Frontal cortex (tissue), 4 donors: ENCODE data around the gene FASN. TPM values are rescaled to one million over a fixed set of nuclear protein-coding genes. Genes with fewer than 3 reads are reported as not detected.

ENCODE experiments used
- DNase-seq, 2 donors: peaks; one replicate each; pipeline ENCODE4 v3.0.0; 2012; ENCODE audit warnings: low spot score in 2 of 2
- FAIRE-seq: peaks from 2 replicates; lab custom pipeline; 2012; peaks lifted over from hg19 to GRCh38; lab: Jason Lieb, UNC
- total RNA-seq: library from RNA; depleted of rRNA; stranded (reverse); fragments of >200 nt; gene quantifications from one replicate; pipeline ENCODE4 v1.2.3, GENCODE V29; 2014
- donor health status: control.
- donor health status: control.
- donor health status: control.

FASN gene
- total RNA-seq, 1 donor from 2014 or later = 92.1 TPM

- FAIRE-seq (no peak), DNase-seq (no peak)
Measured at GRCh38 chr17:82034371-82035011, 63.5 kb downstream of the FASN start.

DNA sequence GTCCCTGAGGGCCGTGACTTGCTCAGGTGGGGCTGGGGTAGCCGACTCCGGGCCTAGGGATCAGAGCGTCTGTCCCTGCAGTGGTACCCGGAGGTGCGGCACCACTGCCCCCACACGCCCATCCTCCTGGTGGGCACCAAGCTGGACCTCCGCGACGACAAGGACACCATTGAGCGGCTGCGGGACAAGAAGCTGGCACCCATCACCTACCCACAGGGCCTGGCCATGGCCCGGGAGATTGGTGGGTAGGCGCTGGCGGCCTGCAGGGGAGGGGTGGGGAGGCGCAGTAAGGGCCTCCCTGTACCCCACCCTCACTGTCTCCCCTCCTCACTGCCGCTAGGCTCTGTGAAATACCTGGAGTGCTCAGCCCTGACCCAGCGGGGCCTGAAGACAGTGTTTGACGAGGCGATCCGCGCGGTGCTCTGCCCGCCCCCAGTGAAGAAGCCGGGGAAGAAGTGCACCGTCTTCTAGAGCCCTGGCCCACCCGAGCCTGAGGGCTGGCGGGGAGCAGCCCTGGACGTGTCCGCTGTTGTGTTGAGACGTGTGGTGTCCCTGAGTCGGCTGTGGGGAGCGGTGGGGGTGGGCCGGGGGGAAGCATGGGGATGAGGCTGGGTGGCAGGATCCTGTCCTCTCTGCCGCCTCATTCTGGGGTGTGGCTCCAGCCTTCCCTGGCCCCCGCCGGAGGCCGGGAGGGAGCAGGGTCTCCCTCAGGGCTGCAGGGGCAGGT lies 64.5 kb downstream of the FASN start:
- FAIRE-seq (no peak), DNase-seq (no peak)

DNA sequence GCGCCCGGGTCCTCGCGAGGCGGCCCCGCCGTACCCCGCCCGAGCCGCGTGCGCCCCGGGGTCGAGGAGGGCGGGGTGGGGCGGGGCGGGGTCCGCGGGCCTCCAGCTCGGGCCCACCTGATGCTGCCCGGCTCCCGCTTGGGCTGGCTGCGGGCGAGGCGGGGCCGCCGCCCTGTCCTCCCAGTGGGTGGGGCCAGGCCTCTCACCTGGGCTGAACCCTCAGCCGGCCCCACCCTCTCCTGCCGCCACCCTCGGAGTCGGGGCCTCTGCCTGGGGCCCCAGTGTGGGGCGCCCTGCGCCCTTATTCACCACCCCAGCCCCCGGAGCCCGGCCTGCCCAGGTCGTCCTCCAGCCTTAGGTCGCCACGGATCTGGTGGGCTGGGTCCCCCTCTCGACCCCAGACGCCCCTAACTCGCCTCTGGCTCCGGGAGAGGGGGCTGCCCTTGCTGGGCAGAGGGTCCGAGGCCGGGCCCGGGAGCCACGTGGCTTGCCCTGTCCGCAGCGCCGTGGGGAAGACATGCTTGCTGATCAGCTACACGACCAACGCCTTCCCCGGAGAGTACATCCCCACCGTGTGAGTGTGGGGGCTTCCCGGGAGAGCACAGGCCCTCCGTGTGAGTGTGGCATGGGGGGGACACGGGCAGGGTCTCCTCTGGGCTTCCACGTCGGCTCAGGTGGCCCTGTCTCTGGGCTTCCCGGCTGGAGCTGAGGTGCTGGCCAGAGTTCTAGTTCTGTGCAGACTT lies 66.0 kb downstream of the FASN start:
- DNase-seq = no peak
- no peak for FAIRE-seq

DNA sequence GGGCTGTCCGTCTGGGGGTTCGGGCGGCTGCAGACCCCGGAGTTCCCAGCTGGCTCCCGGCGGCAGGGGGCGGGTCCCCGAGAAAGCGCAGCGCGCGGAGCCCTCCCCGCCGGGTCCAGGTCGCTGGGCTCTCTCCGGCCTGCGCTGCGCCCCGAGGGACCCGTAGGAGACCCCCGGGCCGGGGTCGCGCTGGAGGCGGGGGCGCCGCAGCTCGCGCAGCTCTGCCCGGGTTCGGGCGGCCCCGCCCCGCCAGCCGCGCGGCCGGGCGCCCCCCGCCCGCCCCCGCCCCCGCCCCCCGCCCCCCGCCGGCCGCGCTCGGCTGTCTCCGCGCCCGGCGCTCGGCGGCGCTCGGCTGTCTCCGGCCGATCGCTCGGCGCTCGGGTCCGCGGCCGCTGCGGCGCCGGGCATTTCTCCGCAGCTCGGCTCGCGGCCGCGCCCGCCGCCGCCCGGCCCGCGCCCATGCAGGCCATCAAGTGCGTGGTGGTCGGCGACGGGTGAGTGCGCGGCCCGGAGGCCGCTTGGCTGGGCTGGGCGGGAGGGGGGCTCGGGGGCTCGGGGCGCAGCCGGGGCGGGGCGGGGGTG lies 66.6 kb downstream of the FASN start, which contains the start of gene RAC3:
Gene RAC3 (plus strand): TSS at position 376 of the 582 bp plus-strand sequence. CDS start 84 bp downstream, at position 460.
- DNase-seq = peak in 1 of 2 donors; percentile 69
- FAIRE-seq = no peak

DNA sequence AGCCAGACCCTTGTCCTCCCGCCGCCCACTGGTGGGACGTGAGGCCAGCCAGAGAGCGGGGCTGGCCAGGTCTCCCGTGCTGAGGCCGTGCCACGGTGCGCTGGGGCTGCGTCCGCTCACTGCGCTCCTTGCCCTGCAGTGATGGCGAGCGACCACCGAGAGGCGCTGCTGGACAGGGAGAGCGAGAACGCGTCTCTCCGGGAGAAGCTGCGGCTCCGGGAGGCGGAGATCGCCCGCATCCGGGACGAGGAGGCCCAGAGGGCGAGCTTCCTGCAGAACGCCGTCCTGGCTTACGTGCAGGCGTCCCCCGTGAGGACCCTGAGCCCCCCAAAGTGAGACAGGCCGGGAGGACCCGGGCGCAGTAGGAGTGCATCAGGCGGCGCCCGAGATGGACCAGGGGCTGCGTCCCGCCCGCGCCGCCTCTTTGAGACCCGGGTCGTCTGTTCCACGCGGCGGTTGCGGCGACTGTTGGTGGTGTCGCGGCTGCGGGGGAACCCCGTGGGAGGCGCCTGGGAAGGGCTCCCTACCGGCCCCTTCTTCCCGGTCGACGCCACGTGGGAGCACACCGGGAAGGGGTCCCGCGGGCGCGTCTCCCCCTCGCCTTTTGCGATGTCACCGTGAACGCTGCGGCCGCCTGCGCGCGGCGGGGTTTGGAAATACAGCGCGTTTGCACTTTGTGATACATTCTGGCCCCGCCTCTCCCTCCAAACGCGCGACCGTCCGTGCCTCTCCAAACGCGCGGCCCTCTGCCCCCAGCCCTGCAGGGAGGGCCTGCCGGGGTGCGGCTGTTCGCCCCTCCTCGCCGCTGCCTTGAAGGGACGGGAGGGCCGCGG lies 67.3 kb downstream of the FASN start:
- FAIRE-seq = no peak

GRCh38 chr17:82029990-82030469 lies 68.0 kb downstream of the FASN start:
- FAIRE-seq = no peak

More for the DNA sequence above, 67.3 kb downstream of the FASN start:
- DNase-seq = peak; percentile 90 to 95

GRCh38 chr17:82029391-82029790 lies 68.6 kb downstream of the FASN start:
- DNase-seq (no peak), FAIRE-seq (no peak)

More at GRCh38 chr17:82029990-82030469, 68.0 kb downstream of the FASN start:
- no peak for DNase-seq

GRCh38 chr17:82028966-82029365 lies 69.1 kb downstream of the FASN start:
- no peak for FAIRE-seq
- DNase-seq = no peak

Other genes with a start within 250 kb of the FASN start
- 66.0 TPM for gene P4HB, start 237.7 kb downstream of the FASN start, total RNA-seq
- 22.4 TPM for gene ARHGDIA, start 226.9 kb downstream of the FASN start, total RNA-seq
- gene ALYREF, start 206.7 kb downstream of the FASN start, total RNA-seq = 92.1 TPM
- 60.3 TPM for gene ANAPC11, start 206.5 kb downstream of the FASN start, total RNA-seq
- 1.2 TPM for gene NPB, start 196.0 kb downstream of the FASN start, total RNA-seq
- gene PCYT2, start 186.8 kb downstream of the FASN start, total RNA-seq = 28.9 TPM
- 8.6 TPM for gene SIRT7, start 180.1 kb downstream of the FASN start, total RNA-seq
- gene MAFG, start 170.5 kb downstream of the FASN start, total RNA-seq = 13.9 TPM
- 15.9 TPM for gene PYCR1, start 160.9 kb downstream of the FASN start, total RNA-seq
- 0.41 TPM for gene MYADML2, start 151.0 kb downstream of the FASN start, total RNA-seq
- under 0.01 TPM for gene NOTUM, start 137.0 kb downstream of the FASN start, total RNA-seq
- 13.5 TPM for gene ASPSCR1, start 120.6 kb downstream of the FASN start, total RNA-seq
- 31.0 TPM for gene CENPX, start 75.4 kb downstream of the FASN start, total RNA-seq
- 14.3 TPM for gene LRRC45, start 74.9 kb downstream of the FASN start, total RNA-seq
- gene RAC3, start 66.6 kb downstream of the FASN start, total RNA-seq = 110 TPM
- gene DCXR, start 60.5 kb downstream of the FASN start, total RNA-seq = 25.7 TPM
- 21.2 TPM for gene RFNG, start 46.4 kb downstream of the FASN start, total RNA-seq
- 73.8 TPM for gene GPS1, start 46.3 kb downstream of the FASN start, total RNA-seq
- 18.8 TPM for gene DUS1L, start 32.4 kb downstream of the FASN start, total RNA-seq
- gene CCDC57, start 114.6 kb upstream of the FASN start, total RNA-seq = 17.1 TPM
- 2.0 TPM for gene SLC16A3, start 130.8 kb upstream of the FASN start, total RNA-seq
- gene CSNK1D, start 175.5 kb upstream of the FASN start, total RNA-seq = 22.8 TPM
- not detected for gene CD7, start 219.4 kb upstream of the FASN start, total RNA-seq
- 4.9 TPM for gene SECTM1, start 235.5 kb upstream of the FASN start, total RNA-seq